WTC11 (cell line): ENCODE data around the gene GALNT6. TPM values are rescaled to one million over a fixed set of nuclear protein-coding genes. Genes with fewer than 3 reads are reported as not detected.

Source experiments
- ATAC-seq: fragments of 200-7000 bp; cut with Tn5 transposase; 2 replicates; pipeline ENCODE4 v1.10.0; 2021; ENCODE audit warnings: mild to moderate bottlenecking, moderate library complexity
- CTCF ChIA-PET: fragments of 300-600 bp; sonication (Branson Sonifier 250); formaldehyde crosslinking; loops from one replicate; lab custom pipeline; 2021; ENCODE audit warnings: antibody characterized with exemption; lab: Charles Lee
- POLR2A ChIA-PET: fragments of 350-600 bp; sonication (Branson Sonifier 250); formaldehyde crosslinking; loops from one replicate; lab custom pipeline; 2021; ENCODE audit warnings: antibody characterized with exemption; lab: Charles Lee
- DNase-seq: peaks from one replicate; pipeline ENCODE4 v3.0.0; 2021; ENCODE audit warnings: low spot score
- H3K27ac Mint-ChIP-seq: 2 replicates; pipeline ENCODE4 v1.8.0; 2021; ENCODE audit warnings: mixed read lengths
- H3K27me3 Mint-ChIP-seq: 2 replicates; pipeline ENCODE4 v1.8.0; 2021; ENCODE audit warnings: low read depth, mild to moderate bottlenecking, moderate library complexity, mixed read lengths
- H3K36me3 Mint-ChIP-seq: 2 replicates; pipeline ENCODE4 v1.8.0; 2021; ENCODE audit warnings: mixed read lengths
- H3K4me1 Mint-ChIP-seq: 2 replicates; pipeline ENCODE4 v1.8.0; 2022; ENCODE audit warnings: mixed read lengths
- H3K4me3 Mint-ChIP-seq: 2 replicates; pipeline ENCODE4 v1.8.0; 2021; ENCODE audit warnings: mild to moderate bottlenecking, moderate library complexity, mixed read lengths
- H3K9me3 Mint-ChIP-seq: 2 replicates; pipeline ENCODE4 v1.8.0; 2021; ENCODE audit warnings: mixed read lengths
- CREB1 ChIP-seq: sonication (generic); formaldehyde crosslinking; IDR thresholded peaks from 2 replicates; pipeline ENCODE4 v1.8.0; 2023; ENCODE audit warnings: mild to moderate bottlenecking, missing genetic modification reagents
- GRHL2 ChIP-seq: fragments of 250-450 bp; sonication (Bioruptor Pico); IDR thresholded peaks from 2 replicates; pipeline ENCODE4 v1.8.0; 2022; ENCODE audit warnings: mild to moderate bottlenecking, moderate library complexity; ENCODE audit not compliant: insufficient replicate concordance, severe bottlenecking
- MXD4 ChIP-seq: fragments of 250-450 bp; sonication (Bioruptor Pico); IDR thresholded peaks from 2 replicates; pipeline ENCODE4 v1.8.0; 2021; ENCODE audit warnings: mild to moderate bottlenecking, moderate library complexity, borderline replicate concordance
- MYBL2 ChIP-seq: sonication (generic); formaldehyde crosslinking; IDR thresholded peaks from 2 replicates; pipeline ENCODE4 v1.8.1; 2023; ENCODE audit warnings: mild to moderate bottlenecking, moderate library complexity, missing genetic modification reagents
- SOX15 ChIP-seq: fragments of 250-450 bp; sonication (Bioruptor Pico); IDR thresholded peaks from 2 replicates; pipeline ENCODE4 v1.9.0; 2021; ENCODE audit warnings: mild to moderate bottlenecking
- total RNA-seq: library from RNA; stranded (reverse); gene quantifications from 3 replicates; pipeline ENCODE4 v1.2.3, GENCODE V29; 2021
- TF ChIP-seq, protein P1 (sequence below): sonication (generic); formaldehyde crosslinking; IDR thresholded peaks from 2 replicates; pipeline ENCODE4 v1.8.1; 2022; ENCODE audit warnings: low read depth, mild to moderate bottlenecking, moderate library complexity, missing genetic modification reagents, borderline replicate concordance
- TF ChIP-seq, protein P2 (sequence below): sonication (generic); formaldehyde crosslinking; IDR thresholded peaks from 2 replicates; pipeline ENCODE4 v1.8.1; 2023; ENCODE audit warnings: mild to moderate bottlenecking, missing genetic modification reagents, moderate library complexity
- TF ChIP-seq, protein P3 (sequence below): sonication (generic); formaldehyde crosslinking; IDR thresholded peaks from 2 replicates; pipeline ENCODE4 v1.8.1; 2022; ENCODE audit warnings: missing genetic modification reagents, borderline replicate concordance
- TF ChIP-seq, protein P4 (sequence below): sonication (generic); formaldehyde crosslinking; IDR thresholded peaks from 2 replicates; pipeline ENCODE4 v1.8.0; 2022; ENCODE audit warnings: mild to moderate bottlenecking, missing genetic modification reagents
- TF ChIP-seq, protein P5 (sequence below): fragments of 200-600 bp; IDR thresholded peaks from 2 replicates; pipeline ENCODE4 v1.8.0; 2022; ENCODE audit warnings: antibody characterized with exemption
- TF ChIP-seq, protein P6 (sequence below): sonication (generic); formaldehyde crosslinking; IDR thresholded peaks from 2 replicates; pipeline ENCODE4 v1.8.1; 2023; ENCODE audit warnings: mild to moderate bottlenecking, missing genetic modification reagents, borderline replicate concordance
- TF ChIP-seq, protein P7 (sequence below): sonication (generic); formaldehyde crosslinking; IDR thresholded peaks from 2 replicates; pipeline ENCODE4 v1.8.1; 2023; ENCODE audit warnings: mild to moderate bottlenecking, missing genetic modification reagents
- TF ChIP-seq, protein P8 (sequence below): sonication (generic); formaldehyde crosslinking; conservative IDR thresholded peaks from 2 replicates; pipeline ENCODE4 v1.8.1; 2023; ENCODE audit warnings: mild to moderate bottlenecking, low read depth, missing genetic modification reagents, moderate library complexity
- TF ChIP-seq, protein P9 (sequence below): sonication (generic); formaldehyde crosslinking; IDR thresholded peaks from 2 replicates; pipeline ENCODE4 v1.8.1; 2022; ENCODE audit warnings: mild to moderate bottlenecking, moderate library complexity, missing genetic modification reagents
- TF ChIP-seq, protein P10 (sequence below): sonication (generic); formaldehyde crosslinking; IDR thresholded peaks from 2 replicates; pipeline ENCODE4 v1.8.0; 2023; ENCODE audit warnings: missing genetic modification reagents, mild to moderate bottlenecking, borderline replicate concordance

Gene GALNT6
- total RNA-seq, 1 experiment from 2014 or later: 18.3 TPM

DNA sequence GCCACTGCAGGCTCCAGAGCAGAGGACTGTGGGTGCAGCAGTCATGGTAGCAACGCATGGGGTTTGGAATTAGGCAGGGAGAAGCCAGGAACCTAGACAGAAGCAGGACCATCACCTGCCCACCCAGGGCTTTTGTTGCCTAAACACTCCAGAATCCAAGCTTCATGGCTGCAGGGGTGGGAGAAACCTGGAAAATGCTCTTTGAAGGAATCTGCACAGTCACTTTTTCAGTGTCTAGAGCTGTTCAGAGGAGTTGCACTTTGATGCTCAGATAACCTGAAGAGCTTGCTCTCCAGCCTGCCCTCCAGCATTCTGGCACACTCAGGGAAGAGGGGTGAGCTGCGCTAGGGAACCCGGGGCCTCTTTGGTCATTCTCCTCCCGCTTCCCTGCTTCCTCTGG is 43.1 kb downstream of the GALNT6 start:
- Mint-ChIP-seq H3K27me3 (no peaks in the 10 kb centered on the region; the same call in 1 of the 2 replicates), H3K4me3 (no peak overlapping the region), H3K4me1 (peaks cover 13% of the 10 kb centered on the region), H3K9me3 (no peaks in the 10 kb centered on the region), H3K36me3 (no peaks in the 10 kb centered on the region), H3K27ac (no peak overlapping the region)
- ATAC-seq: no peak
- DNase-seq: no peak
- CTCF ChIA-PET: interaction anchor here (1.2 kb wide), 1 partner anchor 79 kb away, joined by 4 read pairs; no protein-coding TSS in a partner anchor
- POLR2A ChIA-PET: no interaction called here
- TF ChIP-seq, protein P1, sequence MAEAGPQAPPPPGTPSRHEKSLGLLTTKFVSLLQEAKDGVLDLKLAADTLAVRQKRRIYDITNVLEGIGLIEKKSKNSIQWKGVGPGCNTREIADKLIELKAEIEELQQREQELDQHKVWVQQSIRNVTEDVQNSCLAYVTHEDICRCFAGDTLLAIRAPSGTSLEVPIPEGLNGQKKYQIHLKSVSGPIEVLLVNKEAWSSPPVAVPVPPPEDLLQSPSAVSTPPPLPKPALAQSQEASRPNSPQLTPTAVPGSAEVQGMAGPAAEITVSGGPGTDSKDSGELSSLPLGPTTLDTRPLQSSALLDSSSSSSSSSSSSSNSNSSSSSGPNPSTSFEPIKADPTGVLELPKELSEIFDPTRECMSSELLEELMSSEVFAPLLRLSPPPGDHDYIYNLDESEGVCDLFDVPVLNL (CRISPR knock-in tag): no peak
- TF ChIP-seq MXD4 (CRISPR knock-in tag) (no peak), MYBL2 (CRISPR knock-in tag) (no peak), SOX15 (CRISPR knock-in tag) (no peak), GRHL2 (CRISPR knock-in tag) (no peak), CREB1 (CRISPR knock-in tag) (no peak)
- TF ChIP-seq, protein P2, sequence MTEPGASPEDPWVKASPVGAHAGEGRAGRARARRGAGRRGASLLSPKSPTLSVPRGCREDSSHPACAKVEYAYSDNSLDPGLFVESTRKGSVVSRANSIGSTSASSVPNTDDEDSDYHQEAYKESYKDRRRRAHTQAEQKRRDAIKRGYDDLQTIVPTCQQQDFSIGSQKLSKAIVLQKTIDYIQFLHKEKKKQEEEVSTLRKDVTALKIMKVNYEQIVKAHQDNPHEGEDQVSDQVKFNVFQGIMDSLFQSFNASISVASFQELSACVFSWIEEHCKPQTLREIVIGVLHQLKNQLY: no peak
- TF ChIP-seq, protein P3, sequence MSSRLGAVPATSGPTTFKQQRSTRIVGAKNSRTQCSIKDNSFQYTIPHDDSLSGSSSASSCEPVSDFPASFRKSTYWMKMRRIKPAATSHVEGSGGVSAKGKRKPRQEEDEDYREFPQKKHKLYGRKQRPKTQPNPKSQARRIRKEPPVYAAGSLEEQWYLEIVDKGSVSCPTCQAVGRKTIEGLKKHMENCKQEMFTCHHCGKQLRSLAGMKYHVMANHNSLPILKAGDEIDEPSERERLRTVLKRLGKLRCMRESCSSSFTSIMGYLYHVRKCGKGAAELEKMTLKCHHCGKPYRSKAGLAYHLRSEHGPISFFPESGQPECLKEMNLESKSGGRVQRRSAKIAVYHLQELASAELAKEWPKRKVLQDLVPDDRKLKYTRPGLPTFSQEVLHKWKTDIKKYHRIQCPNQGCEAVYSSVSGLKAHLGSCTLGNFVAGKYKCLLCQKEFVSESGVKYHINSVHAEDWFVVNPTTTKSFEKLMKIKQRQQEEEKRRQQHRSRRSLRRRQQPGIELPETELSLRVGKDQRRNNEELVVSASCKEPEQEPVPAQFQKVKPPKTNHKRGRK (CRISPR knock-in tag): no peak
- TF ChIP-seq, protein P4, sequence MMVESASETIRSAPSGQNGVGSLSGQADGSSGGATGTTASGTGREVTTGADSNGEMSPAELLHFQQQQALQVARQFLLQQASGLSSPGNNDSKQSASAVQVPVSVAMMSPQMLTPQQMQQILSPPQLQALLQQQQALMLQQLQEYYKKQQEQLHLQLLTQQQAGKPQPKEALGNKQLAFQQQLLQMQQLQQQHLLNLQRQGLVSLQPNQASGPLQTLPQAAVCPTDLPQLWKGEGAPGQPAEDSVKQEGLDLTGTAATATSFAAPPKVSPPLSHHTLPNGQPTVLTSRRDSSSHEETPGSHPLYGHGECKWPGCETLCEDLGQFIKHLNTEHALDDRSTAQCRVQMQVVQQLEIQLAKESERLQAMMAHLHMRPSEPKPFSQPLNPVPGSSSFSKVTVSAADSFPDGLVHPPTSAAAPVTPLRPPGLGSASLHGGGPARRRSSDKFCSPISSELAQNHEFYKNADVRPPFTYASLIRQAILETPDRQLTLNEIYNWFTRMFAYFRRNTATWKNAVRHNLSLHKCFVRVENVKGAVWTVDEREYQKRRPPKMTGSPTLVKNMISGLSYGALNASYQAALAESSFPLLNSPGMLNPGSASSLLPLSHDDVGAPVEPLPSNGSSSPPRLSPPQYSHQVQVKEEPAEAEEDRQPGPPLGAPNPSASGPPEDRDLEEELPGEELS (CRISPR knock-in tag): no peak
- TF ChIP-seq, protein P5, sequence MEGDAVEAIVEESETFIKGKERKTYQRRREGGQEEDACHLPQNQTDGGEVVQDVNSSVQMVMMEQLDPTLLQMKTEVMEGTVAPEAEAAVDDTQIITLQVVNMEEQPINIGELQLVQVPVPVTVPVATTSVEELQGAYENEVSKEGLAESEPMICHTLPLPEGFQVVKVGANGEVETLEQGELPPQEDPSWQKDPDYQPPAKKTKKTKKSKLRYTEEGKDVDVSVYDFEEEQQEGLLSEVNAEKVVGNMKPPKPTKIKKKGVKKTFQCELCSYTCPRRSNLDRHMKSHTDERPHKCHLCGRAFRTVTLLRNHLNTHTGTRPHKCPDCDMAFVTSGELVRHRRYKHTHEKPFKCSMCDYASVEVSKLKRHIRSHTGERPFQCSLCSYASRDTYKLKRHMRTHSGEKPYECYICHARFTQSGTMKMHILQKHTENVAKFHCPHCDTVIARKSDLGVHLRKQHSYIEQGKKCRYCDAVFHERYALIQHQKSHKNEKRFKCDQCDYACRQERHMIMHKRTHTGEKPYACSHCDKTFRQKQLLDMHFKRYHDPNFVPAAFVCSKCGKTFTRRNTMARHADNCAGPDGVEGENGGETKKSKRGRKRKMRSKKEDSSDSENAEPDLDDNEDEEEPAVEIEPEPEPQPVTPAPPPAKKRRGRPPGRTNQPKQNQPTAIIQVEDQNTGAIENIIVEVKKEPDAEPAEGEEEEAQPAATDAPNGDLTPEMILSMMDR: no peak
- TF ChIP-seq, protein P6, sequence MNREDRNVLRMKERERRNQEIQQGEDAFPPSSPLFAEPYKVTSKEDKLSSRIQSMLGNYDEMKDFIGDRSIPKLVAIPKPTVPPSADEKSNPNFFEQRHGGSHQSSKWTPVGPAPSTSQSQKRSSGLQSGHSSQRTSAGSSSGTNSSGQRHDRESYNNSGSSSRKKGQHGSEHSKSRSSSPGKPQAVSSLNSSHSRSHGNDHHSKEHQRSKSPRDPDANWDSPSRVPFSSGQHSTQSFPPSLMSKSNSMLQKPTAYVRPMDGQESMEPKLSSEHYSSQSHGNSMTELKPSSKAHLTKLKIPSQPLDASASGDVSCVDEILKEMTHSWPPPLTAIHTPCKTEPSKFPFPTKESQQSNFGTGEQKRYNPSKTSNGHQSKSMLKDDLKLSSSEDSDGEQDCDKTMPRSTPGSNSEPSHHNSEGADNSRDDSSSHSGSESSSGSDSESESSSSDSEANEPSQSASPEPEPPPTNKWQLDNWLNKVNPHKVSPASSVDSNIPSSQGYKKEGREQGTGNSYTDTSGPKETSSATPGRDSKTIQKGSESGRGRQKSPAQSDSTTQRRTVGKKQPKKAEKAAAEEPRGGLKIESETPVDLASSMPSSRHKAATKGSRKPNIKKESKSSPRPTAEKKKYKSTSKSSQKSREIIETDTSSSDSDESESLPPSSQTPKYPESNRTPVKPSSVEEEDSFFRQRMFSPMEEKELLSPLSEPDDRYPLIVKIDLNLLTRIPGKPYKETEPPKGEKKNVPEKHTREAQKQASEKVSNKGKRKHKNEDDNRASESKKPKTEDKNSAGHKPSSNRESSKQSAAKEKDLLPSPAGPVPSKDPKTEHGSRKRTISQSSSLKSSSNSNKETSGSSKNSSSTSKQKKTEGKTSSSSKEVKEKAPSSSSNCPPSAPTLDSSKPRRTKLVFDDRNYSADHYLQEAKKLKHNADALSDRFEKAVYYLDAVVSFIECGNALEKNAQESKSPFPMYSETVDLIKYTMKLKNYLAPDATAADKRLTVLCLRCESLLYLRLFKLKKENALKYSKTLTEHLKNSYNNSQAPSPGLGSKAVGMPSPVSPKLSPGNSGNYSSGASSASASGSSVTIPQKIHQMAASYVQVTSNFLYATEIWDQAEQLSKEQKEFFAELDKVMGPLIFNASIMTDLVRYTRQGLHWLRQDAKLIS (CRISPR knock-in tag): no peak
- TF ChIP-seq, protein P7, sequence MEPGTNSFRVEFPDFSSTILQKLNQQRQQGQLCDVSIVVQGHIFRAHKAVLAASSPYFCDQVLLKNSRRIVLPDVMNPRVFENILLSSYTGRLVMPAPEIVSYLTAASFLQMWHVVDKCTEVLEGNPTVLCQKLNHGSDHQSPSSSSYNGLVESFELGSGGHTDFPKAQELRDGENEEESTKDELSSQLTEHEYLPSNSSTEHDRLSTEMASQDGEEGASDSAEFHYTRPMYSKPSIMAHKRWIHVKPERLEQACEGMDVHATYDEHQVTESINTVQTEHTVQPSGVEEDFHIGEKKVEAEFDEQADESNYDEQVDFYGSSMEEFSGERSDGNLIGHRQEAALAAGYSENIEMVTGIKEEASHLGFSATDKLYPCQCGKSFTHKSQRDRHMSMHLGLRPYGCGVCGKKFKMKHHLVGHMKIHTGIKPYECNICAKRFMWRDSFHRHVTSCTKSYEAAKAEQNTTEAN (CRISPR knock-in tag): no peak
- TF ChIP-seq, protein P8, sequence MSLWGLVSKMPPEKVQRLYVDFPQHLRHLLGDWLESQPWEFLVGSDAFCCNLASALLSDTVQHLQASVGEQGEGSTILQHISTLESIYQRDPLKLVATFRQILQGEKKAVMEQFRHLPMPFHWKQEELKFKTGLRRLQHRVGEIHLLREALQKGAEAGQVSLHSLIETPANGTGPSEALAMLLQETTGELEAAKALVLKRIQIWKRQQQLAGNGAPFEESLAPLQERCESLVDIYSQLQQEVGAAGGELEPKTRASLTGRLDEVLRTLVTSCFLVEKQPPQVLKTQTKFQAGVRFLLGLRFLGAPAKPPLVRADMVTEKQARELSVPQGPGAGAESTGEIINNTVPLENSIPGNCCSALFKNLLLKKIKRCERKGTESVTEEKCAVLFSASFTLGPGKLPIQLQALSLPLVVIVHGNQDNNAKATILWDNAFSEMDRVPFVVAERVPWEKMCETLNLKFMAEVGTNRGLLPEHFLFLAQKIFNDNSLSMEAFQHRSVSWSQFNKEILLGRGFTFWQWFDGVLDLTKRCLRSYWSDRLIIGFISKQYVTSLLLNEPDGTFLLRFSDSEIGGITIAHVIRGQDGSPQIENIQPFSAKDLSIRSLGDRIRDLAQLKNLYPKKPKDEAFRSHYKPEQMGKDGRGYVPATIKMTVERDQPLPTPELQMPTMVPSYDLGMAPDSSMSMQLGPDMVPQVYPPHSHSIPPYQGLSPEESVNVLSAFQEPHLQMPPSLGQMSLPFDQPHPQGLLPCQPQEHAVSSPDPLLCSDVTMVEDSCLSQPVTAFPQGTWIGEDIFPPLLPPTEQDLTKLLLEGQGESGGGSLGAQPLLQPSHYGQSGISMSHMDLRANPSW (CRISPR knock-in tag): no peak
- TF ChIP-seq, protein P9, sequence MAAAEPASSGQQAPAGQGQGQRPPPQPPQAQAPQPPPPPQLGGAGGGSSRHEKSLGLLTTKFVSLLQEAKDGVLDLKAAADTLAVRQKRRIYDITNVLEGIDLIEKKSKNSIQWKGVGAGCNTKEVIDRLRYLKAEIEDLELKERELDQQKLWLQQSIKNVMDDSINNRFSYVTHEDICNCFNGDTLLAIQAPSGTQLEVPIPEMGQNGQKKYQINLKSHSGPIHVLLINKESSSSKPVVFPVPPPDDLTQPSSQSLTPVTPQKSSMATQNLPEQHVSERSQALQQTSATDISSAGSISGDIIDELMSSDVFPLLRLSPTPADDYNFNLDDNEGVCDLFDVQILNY (CRISPR knock-in tag): no peak
- TF ChIP-seq, protein P10, sequence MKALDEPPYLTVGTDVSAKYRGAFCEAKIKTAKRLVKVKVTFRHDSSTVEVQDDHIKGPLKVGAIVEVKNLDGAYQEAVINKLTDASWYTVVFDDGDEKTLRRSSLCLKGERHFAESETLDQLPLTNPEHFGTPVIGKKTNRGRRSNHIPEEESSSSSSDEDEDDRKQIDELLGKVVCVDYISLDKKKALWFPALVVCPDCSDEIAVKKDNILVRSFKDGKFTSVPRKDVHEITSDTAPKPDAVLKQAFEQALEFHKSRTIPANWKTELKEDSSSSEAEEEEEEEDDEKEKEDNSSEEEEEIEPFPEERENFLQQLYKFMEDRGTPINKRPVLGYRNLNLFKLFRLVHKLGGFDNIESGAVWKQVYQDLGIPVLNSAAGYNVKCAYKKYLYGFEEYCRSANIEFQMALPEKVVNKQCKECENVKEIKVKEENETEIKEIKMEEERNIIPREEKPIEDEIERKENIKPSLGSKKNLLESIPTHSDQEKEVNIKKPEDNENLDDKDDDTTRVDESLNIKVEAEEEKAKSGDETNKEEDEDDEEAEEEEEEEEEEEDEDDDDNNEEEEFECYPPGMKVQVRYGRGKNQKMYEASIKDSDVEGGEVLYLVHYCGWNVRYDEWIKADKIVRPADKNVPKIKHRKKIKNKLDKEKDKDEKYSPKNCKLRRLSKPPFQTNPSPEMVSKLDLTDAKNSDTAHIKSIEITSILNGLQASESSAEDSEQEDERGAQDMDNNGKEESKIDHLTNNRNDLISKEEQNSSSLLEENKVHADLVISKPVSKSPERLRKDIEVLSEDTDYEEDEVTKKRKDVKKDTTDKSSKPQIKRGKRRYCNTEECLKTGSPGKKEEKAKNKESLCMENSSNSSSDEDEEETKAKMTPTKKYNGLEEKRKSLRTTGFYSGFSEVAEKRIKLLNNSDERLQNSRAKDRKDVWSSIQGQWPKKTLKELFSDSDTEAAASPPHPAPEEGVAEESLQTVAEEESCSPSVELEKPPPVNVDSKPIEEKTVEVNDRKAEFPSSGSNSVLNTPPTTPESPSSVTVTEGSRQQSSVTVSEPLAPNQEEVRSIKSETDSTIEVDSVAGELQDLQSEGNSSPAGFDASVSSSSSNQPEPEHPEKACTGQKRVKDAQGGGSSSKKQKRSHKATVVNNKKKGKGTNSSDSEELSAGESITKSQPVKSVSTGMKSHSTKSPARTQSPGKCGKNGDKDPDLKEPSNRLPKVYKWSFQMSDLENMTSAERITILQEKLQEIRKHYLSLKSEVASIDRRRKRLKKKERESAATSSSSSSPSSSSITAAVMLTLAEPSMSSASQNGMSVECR (CRISPR knock-in tag): no peak
